ENCODE results near the gene KIAA1586. TPM values are rescaled to one million over a fixed set of nuclear protein-coding genes. Genes with fewer than 3 reads are reported as not detected.
A peak's percentile ranks its signal among the peaks of the same experiment; 100 is the strongest.

The KIAA1586 gene
- total and polyA plus RNA-seq, 9 of the 15 experiments (the other 6 are each of a cell fraction or from before 2014, with no cell fraction given), result 23.4 to 43.6 (median 29.5) TPM

DNA sequence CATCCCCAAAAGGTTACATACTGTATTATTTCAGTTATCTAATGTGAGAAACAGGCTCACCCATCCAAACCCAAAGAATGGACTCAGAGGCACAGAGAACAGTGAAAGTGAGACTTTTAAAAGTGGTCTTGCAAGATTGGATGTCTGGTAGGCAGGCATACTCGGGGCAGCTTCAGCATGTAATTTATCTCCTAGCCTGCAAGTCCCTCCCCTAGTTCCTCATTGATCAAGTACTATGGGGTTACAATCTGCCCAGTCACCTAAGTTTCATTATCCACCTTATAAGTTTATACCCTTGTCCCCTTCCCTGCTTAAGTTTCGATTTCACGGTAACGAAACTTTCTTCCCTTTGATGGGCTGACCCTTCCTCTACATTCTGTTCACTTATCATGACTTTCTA, 22.7 kb downstream of the KIAA1586 start (continued):
- TF ChIP-seq MECOM (CRISPR knock-in tag; IDR thresholded peaks at IDR 0.05), result 0 out of 2 replicates have a peak, but pooled peaks have one; percentile 7

DNA sequence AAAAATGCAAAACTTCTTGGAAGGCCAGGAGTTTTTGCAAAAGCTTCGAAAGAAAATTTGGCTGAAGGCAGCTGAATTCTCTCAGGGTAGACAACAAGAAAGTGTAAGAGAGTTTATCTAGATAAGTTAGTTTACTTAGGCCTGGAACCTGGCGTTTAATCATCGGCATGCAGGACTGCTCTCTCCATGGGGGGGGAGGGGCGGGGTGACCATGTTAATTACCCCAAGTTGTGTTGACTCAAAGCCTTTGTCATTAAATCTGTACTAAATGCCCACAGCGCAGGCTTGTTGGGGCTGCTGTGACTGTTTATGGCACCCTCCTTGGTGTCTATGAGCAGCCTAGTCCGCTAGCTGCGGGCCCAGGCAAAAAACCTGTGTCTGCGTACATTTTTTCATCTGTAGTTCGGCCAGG, 23.4 kb downstream of the KIAA1586 start:
- no peaks in the 10 kb centered on the region for H4K20me1 ChIP-seq (replicated peaks; ENCODE audit: control insufficient read depth, insufficient read depth, low read length)
- H3K27me3 ChIP-seq (ENCODE audit: control insufficient read depth in 2 of 2, insufficient read depth in 2 of 2, low read length in 2 of 2), result no peaks in the 10 kb centered on the region
- H3K4me2 ChIP-seq (ENCODE audit: insufficient read depth, low read length), result peak overlapping the region; percentile 62
- DNase-seq (ENCODE audit: extremely low read depth in 1 of 4, low spot score in 3 of 4), result peak in 3 of 4 experiments; percentile 20 to 91 (median 63)
- peak; percentile 85 for ATAC-seq
- BruUV-seq (replicated peaks), result no TSS peak
- in situ Hi-C loops (cut with MboI), result no loop called here
- H3K27ac ChIP-seq (ENCODE audit: extremely low read depth, low read depth, low read length), result peak overlapping the region; percentile 58
- intact Hi-C loops (cut with micrococcal nuclease), result no loop called here
- H3K4me1 ChIP-seq (replicated peaks in 1 of 2; ENCODE audit: control insufficient read depth in 2 of 2, insufficient read depth in 2 of 2, low read length in 2 of 2), result peaks cover 3 to 18% of the 10 kb centered on the region in 2 experiments; a peak in 3 of 5 replicates
- ChIA-PET CTCF (ENCODE audit: low intra/inter-chr PET ratio) (no interaction called here), POLR2A (interaction anchor here (0.7 kb wide), 1 partner anchor 45 kb away, joined by 3 read pairs; no protein-coding TSS in a partner anchor)
- WGBS (ENCODE audit: insufficient coverage, low coverage, missing lambda C conversion rate), result 37% methylated on average over 7 of the region's 9 CpGs
- no peaks in the 10 kb centered on the region for H3K9me1 ChIP-seq (ENCODE audit: control insufficient read depth, insufficient read depth, low read length)
- H3K9ac ChIP-seq (ENCODE audit: insufficient read depth in 1 of 2, low read depth in 2 of 2, low read length in 2 of 2), result peak overlapping the region in 1 of 2 experiments; percentile 1; a peak in 1 of 4 replicates
- H3K79me2 ChIP-seq (ENCODE audit: control insufficient read depth, insufficient read depth, low read length), result no peaks in the 10 kb centered on the region
- FAIRE-seq, result no peak
- peaks cover 13% of the 10 kb centered on the region; the same call in 2 of the 3 replicates for H3K36me3 ChIP-seq (ENCODE audit: control insufficient read depth, insufficient read depth, low read length)
- no peak overlapping the region for H3K4me3 ChIP-seq
- no peak overlapping the region for H2AFZ ChIP-seq (ENCODE audit: low read depth, low read length)
- peaks cover 6% of the 10 kb centered on the region for H3K9me3 ChIP-seq (replicated peaks; ENCODE audit: control insufficient read depth, insufficient read depth, low read depth, low read length)
- no peak for TF ChIP-seq BDP1 (IDR thresholded peaks at IDR 0.05; ENCODE audit: insufficient read depth, insufficient read length)
- peak in 1 of 2 experiments; percentile 53; a peak in 1 of 4 replicates for TF ChIP-seq TBL1XR1 (IDR thresholded peaks at IDR 0.05; ENCODE audit: low read length in 2 of 2)
- TF ChIP-seq, protein P1, sequence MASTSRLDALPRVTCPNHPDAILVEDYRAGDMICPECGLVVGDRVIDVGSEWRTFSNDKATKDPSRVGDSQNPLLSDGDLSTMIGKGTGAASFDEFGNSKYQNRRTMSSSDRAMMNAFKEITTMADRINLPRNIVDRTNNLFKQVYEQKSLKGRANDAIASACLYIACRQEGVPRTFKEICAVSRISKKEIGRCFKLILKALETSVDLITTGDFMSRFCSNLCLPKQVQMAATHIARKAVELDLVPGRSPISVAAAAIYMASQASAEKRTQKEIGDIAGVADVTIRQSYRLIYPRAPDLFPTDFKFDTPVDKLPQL (IDR thresholded peaks at IDR 0.05; ENCODE audit: extremely low read depth, insufficient read length), result no peak
- TF ChIP-seq, protein P2, sequence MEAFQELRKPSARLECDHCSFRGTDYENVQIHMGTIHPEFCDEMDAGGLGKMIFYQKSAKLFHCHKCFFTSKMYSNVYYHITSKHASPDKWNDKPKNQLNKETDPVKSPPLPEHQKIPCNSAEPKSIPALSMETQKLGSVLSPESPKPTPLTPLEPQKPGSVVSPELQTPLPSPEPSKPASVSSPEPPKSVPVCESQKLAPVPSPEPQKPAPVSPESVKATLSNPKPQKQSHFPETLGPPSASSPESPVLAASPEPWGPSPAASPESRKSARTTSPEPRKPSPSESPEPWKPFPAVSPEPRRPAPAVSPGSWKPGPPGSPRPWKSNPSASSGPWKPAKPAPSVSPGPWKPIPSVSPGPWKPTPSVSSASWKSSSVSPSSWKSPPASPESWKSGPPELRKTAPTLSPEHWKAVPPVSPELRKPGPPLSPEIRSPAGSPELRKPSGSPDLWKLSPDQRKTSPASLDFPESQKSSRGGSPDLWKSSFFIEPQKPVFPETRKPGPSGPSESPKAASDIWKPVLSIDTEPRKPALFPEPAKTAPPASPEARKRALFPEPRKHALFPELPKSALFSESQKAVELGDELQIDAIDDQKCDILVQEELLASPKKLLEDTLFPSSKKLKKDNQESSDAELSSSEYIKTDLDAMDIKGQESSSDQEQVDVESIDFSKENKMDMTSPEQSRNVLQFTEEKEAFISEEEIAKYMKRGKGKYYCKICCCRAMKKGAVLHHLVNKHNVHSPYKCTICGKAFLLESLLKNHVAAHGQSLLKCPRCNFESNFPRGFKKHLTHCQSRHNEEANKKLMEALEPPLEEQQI (IDR thresholded peaks at IDR 0.05), result peak; percentile 15; the same call in 1 of the 2 replicates
- peak; percentile 35; the same call in 1 of the 2 replicates for TF ChIP-seq STAT5A (IDR thresholded peaks at IDR 0.05; ENCODE audit: borderline replicate concordance, low read length)
- no peak for TF ChIP-seq PML (IDR thresholded peaks at IDR 0.05; ENCODE audit: low read length)
- no peak for TF ChIP-seq FOSL1 (tag; conservative IDR thresholded peaks at IDR 0.05)
- TF ChIP-seq ZNF512 (tag; IDR thresholded peaks at IDR 0.05), result no peak
- no peak for TF ChIP-seq ZNF354B (CRISPR knock-in tag; IDR thresholded peaks at IDR 0.05)
- no peak for TF ChIP-seq E2F5 (CRISPR knock-in tag; IDR thresholded peaks at IDR 0.05)
- TF ChIP-seq DPF2 (IDR thresholded peaks at IDR 0.05), result peak; percentile 68
- TF ChIP-seq TRIM24 (IDR thresholded peaks at IDR 0.05), result peak; percentile 49 to 73
- peak; percentile 78 for TF ChIP-seq CBFA2T3 (IDR thresholded peaks at IDR 0.05)
- TF ChIP-seq SOX6 (IDR thresholded peaks at IDR 0.05), result peak; percentile 56; the same call in 1 of the 2 replicates
- peak; percentile 85 for TF ChIP-seq LEF1 (IDR thresholded peaks at IDR 0.05)
- TF ChIP-seq SMARCE1 (IDR thresholded peaks at IDR 0.05), result peak; percentile 32; the same call in 1 of the 2 replicates
- TF ChIP-seq POLR3G (IDR thresholded peaks at IDR 0.05; ENCODE audit: extremely low read depth, insufficient read length, insufficient replicate concordance), result no peak
- TF ChIP-seq ZFX (CRISPR knock-in tag; IDR thresholded peaks at IDR 0.05), result no peak; the same call in 1 of the 2 replicates
